ACC112 (cell line): ENCODE results near the gene HLA-DMA.
A peak's percentile ranks its signal among the peaks of the same experiment; 100 is the strongest.

ENCODE experiments used
- H2AFZ ChIP-seq: fragments of 200-600 bp; sonication (generic); one replicate; pipeline ENCODE4 v1.6.0; 2017; ENCODE audit warnings: antibody characterized with exemption, low read length; ENCODE audit not compliant: unreplicated experiment
- H3K27ac ChIP-seq: fragments of 200-600 bp; sonication (generic); 2 replicates; pipeline ENCODE4 v1.5.1; 2014; ENCODE audit warnings: low read depth, mild to moderate bottlenecking, antibody characterized with exemption, low read length, moderate library complexity
- H3K27me3 ChIP-seq: fragments of 200-600 bp; sonication (generic); 2 replicates; pipeline ENCODE4 v1.6.1; 2014; ENCODE audit warnings: mild to moderate bottlenecking, antibody characterized with exemption, low read length, moderate library complexity, mixed read lengths; ENCODE audit not compliant: insufficient read depth
- H3K36me3 ChIP-seq: fragments of 200-600 bp; sonication (generic); 2 replicates; pipeline ENCODE4 v1.6.1; 2016; ENCODE audit warnings: mild to moderate bottlenecking, antibody characterized with exemption, low read length, moderate library complexity, mixed read lengths; ENCODE audit not compliant: insufficient read depth
- H3K4me1 ChIP-seq: fragments of 200-600 bp; sonication (generic); one replicate; pipeline ENCODE4 v1.6.1; 2016; ENCODE audit warnings: low read length, mixed read lengths; ENCODE audit not compliant: insufficient read depth, unreplicated experiment, control insufficient read depth
- H3K4me3 ChIP-seq: fragments of 200-600 bp; sonication (generic); 2 replicates; pipeline ENCODE4 v1.5.1; 2014; ENCODE audit warnings: mild to moderate bottlenecking, low read depth, low read length
- H3K79me2 ChIP-seq: fragments of 200-600 bp; sonication (generic); one replicate; pipeline ENCODE4 v1.6.0; 2016; ENCODE audit warnings: low read length; ENCODE audit not compliant: control insufficient read depth, unreplicated experiment, insufficient read depth

The HLA-DMA gene

GRCh38 chr6:32982702-32983492 lies 30.0 kb upstream of the HLA-DMA start:
- H3K4me1 ChIP-seq: peaks cover 5% of the 10 kb centered on the region
- no peak overlapping the region for H3K27ac ChIP-seq
- no peaks in the 10 kb centered on the region for H3K27me3 ChIP-seq
- peaks cover 16% of the 10 kb centered on the region for H3K79me2 ChIP-seq
- no peak overlapping the region for H2AFZ ChIP-seq
- H3K36me3 ChIP-seq: peaks cover 33% of the 10 kb centered on the region
- no peak overlapping the region for H3K4me3 ChIP-seq

GRCh38 chr6:32982084-32982701 lies 29.3 kb upstream of the HLA-DMA start:
- Histone ChIP-seq H3K36me3 (peaks cover 40% of the 10 kb centered on the region), H3K4me1 (peaks cover 11% of the 10 kb centered on the region), H3K27ac (no peak overlapping the region), H3K79me2 (peaks cover 23% of the 10 kb centered on the region), H3K27me3 (no peaks in the 10 kb centered on the region), H3K4me3 (no peak overlapping the region), H2AFZ (no peak overlapping the region)

GRCh38 chr6:32980488-32981038 lies 27.7 kb upstream of the HLA-DMA start:
- Histone ChIP-seq H3K36me3 (peaks cover 56% of the 10 kb centered on the region), H3K4me1 (peaks cover 28% of the 10 kb centered on the region), H3K27me3 (no peaks in the 10 kb centered on the region), H2AFZ (no peak overlapping the region), H3K27ac (no peak overlapping the region), H3K79me2 (peaks cover 39% of the 10 kb centered on the region), H3K4me3 (no peak overlapping the region)

- H3K79me2 ChIP-seq: peaks cover 46% of the 10 kb centered on the region
Observed at GRCh38 chr6:32979720-32980487, 27.0 kb upstream of the HLA-DMA start.

GRCh38 chr6:32977953-32978324 lies 25.0 kb upstream of the HLA-DMA start:
- Histone ChIP-seq H3K27ac (no peak overlapping the region), H3K79me2 (peaks cover 65% of the 10 kb centered on the region), H3K27me3 (no peaks in the 10 kb centered on the region), H3K4me3 (no peak overlapping the region), H3K4me1 (peaks cover 31% of the 10 kb centered on the region), H2AFZ (no peak overlapping the region), H3K36me3 (peaks cover 81% of the 10 kb centered on the region)

More at GRCh38 chr6:32979720-32980487, 27.0 kb upstream of the HLA-DMA start:
- H3K27ac ChIP-seq: no peak overlapping the region
- peaks cover 61% of the 10 kb centered on the region for H3K36me3 ChIP-seq
- no peaks in the 10 kb centered on the region for H3K27me3 ChIP-seq
- no peak overlapping the region for H3K4me3 ChIP-seq
- peaks cover 31% of the 10 kb centered on the region for H3K4me1 ChIP-seq
- no peak overlapping the region for H2AFZ ChIP-seq

- Histone ChIP-seq H3K27ac (no peak overlapping the region), H3K27me3 (no peaks in the 10 kb centered on the region), H3K4me1 (peaks cover 31% of the 10 kb centered on the region), H3K36me3 (peaks cover 86% of the 10 kb centered on the region), H3K79me2 (peaks cover 71% of the 10 kb centered on the region), H3K4me3 (0 out of 2 replicates have a peak overlapping the region, but pooled peaks have one; percentile 92), H2AFZ (no peak overlapping the region)
Observed at GRCh38 chr6:32977272-32977952, 24.5 kb upstream of the HLA-DMA start.

- Histone ChIP-seq H3K4me3 (peak overlapping the region; percentile 92), H3K4me1 (peaks cover 31% of the 10 kb centered on the region), H3K27me3 (no peaks in the 10 kb centered on the region), H3K79me2 (peaks cover 74% of the 10 kb centered on the region), H2AFZ (no peak overlapping the region), H3K27ac (no peak overlapping the region), H3K36me3 (peaks cover 87% of the 10 kb centered on the region)
Observed at GRCh38 chr6:32976334-32977069, 23.6 kb upstream of the HLA-DMA start.

- Histone ChIP-seq H2AFZ (no peak overlapping the region), H3K27ac (no peak overlapping the region), H3K79me2 (peaks cover 78% of the 10 kb centered on the region), H3K4me3 (peak overlapping the region; percentile 92), H3K4me1 (peaks cover 31% of the 10 kb centered on the region), H3K36me3 (peaks cover 84% of the 10 kb centered on the region), H3K27me3 (no peaks in the 10 kb centered on the region)
Observed at GRCh38 chr6:32975886-32976285, 23.0 kb upstream of the HLA-DMA start.

- H3K79me2 ChIP-seq: peaks cover 80% of the 10 kb centered on the region
- H3K4me3 ChIP-seq: peak overlapping the region; percentile 92
- H3K36me3 ChIP-seq: peaks cover 73% of the 10 kb centered on the region
- peaks cover 31% of the 10 kb centered on the region for H3K4me1 ChIP-seq
- H2AFZ ChIP-seq: no peak overlapping the region
- no peaks in the 10 kb centered on the region for H3K27me3 ChIP-seq
- no peak overlapping the region for H3K27ac ChIP-seq
Observed at GRCh38 chr6:32974541-32975308, 21.8 kb upstream of the HLA-DMA start.
